CD1c-positive myeloid dendritic cell (primary cell): ENCODE measurements around the gene ASMT.
"Not testable (repeated sequence)": the region's sequence is repeated elsewhere in the genome, so short reads cannot be mapped to it uniquely, and the experiment has no call there.

Source experiments
- DNase-seq: peaks from one replicate; pipeline ENCODE4 v3.0.0-alpha.2; 2016; ENCODE audit errors: extremely low spot score

The ASMT gene

DNA sequence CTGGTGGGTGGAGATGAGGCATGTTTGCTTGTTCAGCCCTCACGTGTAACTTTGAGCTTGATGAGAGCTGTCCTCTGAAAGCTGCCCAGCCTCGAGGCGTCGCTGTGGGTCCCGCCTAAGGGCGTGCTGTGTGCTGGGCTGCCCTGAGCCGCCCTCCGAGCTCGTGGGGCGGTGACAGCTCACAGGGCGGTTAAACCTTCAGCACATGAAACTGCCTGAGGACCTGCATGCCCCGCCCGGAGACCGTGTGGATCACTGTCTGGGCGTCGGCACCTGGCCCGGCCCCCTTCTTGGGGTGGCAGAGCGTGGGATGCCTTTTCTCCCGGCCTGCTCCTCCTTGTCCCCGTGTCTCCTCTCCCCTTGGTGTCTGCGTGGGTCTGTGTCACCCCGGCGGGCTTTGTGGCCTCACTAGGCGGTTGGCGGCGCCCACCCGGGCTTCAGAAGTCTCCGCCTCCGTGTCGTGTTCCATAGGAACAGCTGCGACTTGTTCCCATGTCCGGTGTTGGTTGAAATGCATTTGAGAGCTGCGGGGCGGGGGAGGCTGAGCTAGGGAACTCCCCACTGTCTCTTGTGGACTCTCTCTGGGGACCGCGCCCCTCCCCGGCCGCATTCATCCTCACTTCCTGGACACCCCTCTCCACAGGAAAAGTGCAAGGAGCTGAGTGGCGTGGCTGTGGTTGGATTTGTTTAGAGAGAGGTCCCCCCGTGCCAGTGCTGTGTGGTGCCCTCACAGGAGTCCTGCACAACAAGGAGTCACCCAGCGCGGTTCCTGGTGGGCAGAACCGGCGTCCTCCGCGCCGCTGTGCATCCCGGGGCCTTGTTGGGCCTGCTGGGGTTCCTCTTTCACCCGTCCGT lies 16.6 kb upstream of the ASMT start:
- DNase-seq = no peak

DNA sequence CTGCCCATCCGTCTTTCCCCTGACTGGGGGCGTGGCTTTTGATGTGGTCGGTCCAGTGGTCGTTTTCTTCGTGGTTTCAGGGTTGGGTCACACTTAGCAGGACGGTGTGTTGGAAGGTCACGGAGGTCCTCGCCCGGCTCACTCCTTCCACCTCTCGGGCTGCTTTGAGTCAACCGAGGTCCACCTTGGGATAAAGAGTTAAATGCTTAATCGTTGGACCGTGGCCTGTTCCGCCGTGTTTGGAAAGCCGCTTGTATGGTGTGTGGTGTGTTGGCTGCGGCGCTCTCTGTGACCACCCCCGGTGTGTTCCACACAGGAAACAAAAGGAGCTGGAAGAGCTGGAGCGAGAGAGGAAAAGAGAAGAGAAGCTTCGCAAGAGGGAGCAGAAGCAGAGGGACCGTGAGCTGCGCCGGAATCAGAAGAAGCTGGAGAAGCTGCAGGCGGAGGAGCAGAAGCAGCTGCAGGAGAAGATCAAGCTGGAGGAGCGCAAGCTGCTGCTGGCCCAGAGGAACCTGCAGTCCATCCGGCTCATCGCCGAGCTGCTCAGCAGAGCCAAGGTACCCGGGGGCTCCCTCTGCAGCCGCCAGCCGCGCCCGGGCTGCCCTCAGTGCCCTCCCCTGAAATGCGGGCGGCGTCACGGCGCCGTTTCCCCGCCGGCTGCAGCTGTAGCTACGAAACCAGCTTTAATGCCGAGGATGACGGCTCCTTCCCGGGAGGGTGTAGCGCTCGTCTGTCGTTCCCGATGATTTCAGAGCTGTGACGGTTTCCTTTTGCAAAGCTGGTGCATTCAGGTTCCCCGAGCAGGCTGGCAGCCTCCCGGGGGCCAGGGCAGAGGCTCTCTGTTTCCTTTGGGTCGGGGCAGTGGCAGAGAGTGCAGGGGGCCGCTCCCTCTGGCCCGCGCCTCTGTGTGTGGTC lies 15.7 kb upstream of the ASMT start:
- DNase-seq = no peak

- DNase-seq = no peak
Observed at GRCh38 chrX:1599791-1600405, 15.0 kb upstream of the ASMT start.

DNA sequence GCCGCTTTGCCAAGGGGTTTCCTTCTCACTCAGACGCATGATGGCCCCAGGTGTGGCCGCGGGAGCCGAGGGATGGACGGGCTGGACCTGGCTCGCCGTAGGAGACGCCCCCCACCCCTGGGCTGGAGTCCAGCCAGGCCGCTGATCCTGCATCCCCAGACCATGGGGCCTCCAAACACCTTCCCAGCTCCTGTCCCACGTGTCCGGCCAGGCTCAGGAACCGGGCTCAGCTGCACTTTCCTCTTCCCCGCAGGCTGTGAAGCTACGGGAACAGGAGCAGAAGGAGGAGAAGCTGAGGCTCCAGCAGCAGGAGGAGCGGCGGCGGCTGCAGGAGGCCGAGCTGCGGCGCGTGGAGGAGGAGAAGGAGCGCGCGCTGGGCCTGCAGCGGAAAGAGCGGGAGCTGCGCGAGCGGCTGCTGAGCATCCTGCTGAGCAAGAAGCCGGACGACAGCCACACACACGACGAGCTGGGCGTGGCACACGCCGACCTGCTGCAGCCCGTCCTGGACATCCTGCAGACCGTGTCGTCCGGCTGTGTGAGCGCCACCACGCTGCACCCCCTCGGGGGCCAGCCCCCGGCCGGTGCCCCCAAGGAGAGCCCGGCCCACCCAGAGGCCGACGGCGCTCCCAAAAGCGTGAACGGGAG lies 14.3 kb upstream of the ASMT start:
- DNase-seq = no peak

DNA sequence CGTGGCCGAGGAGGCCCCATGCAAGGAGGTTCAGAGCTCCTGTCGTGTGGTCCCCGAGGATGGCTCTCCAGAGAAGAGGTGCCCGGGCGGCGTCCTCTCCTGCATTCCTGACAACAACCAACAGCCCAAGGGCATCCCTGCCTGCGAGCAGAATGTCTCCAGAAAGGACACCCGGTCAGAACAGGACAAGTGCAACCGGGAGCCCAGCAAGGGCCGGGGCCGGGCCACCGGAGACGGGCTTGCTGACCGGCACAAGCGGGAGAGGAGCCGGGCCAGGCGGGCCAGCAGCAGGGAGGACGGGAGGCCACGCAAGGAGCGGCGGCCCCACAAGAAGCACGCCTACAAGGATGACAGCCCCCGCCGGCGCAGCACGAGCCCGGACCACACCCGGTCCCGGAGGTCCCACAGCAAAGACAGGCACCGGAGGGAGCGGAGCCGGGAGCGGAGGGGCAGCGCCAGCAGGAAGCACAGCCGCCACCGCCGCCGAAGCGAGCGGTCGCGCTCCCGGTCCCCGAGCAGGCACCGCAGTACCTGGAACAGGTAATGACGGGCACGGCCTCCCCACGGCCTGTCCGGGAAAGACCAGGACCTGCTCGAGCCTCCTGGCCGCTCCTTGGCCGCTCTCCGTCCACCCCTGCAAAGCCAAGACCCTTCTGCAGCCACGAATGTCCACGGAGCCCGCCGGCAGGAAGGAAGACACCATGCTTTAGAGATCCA lies 13.7 kb upstream of the ASMT start:
- no peak for DNase-seq

DNA sequence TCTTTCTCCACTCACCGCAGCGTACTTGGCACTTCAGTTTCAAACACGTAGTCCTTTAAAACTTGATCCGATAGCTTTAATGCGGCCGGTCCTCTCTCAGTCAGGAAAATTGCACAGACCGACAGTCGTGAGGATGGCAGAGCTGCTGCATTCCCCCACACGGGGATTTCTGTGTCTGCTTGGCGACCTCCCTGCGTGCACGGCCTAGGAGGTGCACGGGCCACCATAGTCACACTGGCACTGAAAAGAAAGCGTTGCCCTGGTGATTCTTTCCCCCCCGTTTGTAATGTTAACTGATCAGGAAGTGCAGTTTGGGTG lies 13.1 kb upstream of the ASMT start:
- no peak for DNase-seq

DNA sequence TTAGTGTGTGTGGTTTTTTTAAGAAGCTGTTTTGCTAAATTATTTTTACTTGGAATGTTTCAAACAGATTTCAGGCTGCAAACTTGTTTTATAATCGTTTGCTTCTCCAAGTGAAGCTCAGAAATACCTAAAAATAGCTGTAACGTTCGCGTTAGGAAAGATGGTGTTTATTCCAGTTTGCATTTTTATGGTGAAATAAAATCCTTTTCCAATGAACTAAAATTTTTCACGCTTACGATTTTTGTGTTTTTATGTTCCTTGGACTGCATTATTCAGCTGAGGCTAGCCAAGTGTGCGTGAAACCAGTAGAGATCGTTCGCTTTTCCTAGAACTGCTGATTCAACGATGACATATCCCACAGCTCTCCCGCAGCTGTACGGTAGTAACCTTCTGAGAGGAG lies 12.6 kb upstream of the ASMT start:
- DNase-seq = no peak

DNA sequence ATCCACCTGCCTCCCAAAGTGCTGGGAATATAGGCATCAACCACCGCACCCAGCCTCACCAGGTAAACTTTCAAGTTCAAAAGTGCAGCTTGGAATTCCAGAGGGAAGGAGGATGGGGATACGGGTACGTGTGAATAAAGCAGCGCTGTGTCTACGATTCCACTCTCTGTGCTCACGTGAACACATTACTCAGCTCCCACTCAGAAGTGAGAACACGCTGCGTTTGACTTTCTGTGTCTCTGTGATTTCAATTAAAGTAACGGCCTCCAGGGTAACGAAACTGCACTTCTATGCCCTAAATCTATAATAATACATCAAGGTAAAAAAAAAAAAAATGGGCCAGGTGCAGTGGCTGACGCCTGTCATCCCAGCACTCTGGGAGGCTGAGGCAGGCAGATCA lies 8.4 kb upstream of the ASMT start:
- DNase-seq = no peak

DNA sequence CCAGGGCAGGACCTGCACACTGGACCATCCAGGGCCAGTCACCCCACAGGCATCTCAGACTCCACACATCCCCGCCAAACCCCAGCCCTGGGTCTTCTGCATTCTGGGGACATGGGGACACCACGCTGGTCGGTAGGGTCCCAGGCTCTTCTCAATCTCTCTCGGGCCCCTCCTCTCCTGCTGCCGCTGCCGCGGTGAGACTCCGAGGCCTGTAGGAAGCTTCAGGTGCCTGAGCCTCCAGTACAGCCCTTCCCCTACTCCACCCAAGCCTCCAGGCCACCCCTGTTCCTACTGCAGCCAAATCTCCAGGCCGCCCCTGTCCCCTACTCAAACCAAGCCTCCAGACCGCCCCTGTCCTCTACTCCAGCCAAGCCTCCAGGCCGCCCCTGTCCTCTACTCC lies 5.5 kb upstream of the ASMT start:
- DNase-seq = no peak

GRCh38 chrX:1609762-1610161 lies 5.1 kb upstream of the ASMT start:
- no peak for DNase-seq

DNA sequence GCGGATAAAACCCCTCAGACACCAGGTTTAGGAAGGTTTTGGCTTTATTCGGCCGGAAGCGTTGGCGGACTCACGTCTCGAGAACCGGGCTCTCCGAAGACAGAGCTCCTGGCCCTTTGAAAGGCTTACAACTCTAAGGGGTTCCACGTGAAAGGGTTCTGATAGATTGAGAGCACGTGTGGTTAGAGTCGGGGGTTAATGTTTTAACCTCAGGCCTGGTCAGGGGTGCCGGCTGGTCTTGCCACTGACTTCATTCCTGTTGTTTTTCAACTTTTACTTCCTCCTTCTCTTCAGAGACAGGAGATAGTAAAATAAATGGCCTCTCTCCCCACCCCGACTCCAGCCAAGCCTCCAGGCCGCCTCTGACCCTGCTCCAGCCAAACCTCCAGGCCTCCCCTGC lies 4.7 kb upstream of the ASMT start:
- no peak for DNase-seq

- no peak for DNase-seq
Observed at GRCh38 chrX:1610736-1611135, 4.1 kb upstream of the ASMT start.

DNA sequence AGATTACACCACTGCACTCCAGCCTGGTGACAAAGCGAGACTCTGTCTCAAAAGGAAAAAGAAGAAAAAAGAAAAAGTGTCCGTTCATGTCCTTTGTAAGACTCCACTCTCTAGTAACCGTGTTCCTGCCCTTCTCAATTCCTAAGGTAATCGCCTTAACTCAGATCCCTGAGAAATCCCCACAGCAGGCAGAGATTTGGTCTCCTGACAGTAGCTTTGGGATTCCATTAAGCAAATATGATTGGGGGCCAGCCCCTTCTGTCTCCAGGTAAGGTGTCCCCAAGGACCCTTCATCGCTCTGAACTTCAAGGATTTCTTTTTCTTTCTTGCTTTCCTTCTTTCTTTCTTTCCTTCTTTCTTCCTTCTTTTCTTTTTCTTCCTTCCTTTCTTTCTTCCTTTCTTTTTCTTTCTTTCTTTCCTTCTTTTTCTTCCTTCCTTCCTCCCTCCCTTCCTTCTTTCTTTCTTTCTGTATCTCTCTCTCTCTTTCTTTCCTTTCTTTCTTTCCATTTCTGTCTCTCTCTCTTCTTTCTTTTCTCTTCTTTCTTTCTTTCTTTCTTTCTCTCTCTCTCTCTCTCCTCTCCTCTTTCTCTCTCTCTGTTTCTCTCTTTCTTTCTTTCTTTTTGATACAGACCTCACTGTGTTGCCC lies 2.1 kb upstream of the ASMT start:
- DNase-seq = no peak

- DNase-seq = no peak
Observed at GRCh38 chrX:1618689-1619088, 3.8 kb downstream of the ASMT start.

DNA sequence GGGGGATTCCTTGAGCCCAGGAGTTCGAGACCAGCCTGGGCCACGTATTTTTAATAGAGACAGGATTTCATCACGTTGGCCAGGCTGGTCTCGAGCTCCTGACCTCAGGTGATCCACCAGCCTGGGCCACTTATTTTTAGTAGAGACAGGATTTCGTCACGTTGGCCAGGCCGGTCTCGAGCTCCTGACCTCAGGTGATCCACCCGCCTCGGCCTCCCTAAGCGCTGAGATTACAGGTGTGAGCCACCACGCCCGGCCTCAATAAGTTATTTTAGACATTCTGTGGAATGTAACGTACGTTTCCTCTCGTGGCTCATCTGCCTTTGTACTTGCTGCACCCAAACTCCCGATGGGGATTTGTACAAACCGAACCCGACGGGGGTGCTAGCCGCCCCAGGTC lies 8.8 kb downstream of the ASMT start:
- no peak for DNase-seq

- DNase-seq = not testable (repeated sequence)
Observed at GRCh38 chrX:1624158-1624860, 9.4 kb downstream of the ASMT start.

DNA sequence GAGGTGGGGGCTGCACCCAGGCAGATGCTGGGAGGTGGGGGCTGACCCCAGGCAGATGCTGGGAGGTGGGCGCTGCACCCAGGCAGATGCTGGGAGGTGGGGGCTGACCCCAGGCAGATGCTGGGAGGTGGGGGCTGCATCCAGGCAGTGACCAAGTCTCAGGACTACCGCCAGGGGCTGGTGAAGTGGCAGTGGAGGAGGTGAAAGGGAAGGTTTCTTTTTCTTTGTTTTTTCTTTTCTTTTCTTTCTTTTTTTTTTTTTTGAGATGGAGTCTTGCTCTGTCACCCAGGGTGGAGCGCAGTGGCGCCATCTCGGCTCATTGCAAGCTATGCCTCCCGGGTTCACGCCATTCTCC lies 10.0 kb downstream of the ASMT start:
- DNase-seq = not testable (repeated sequence)

DNA sequence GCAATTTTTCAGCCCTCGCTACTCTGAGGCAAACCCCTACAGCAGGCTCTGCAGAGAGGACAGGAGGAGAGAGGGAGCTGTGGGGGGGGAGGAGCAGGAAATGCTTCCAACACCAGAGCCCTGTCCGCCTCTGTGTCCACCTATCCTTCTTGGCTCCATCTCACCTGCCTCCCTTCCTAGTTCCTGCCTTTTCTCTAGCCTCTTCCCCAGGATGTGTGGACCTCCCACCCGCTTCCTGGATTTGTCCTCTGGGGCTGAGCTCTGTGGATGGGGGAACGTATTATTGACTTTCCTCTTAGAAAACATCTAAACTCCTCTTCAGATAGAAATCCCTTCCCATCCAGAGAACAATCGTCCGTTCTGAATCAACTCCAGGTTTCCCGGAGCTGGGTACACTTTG lies 14.4 kb downstream of the ASMT start:
- no peak for DNase-seq

- DNase-seq = no peak
Observed at GRCh38 chrX:1646009-1646408, 31.1 kb downstream of the ASMT start.

- no peak for DNase-seq
Observed at GRCh38 chrX:1649621-1650020, 34.8 kb downstream of the ASMT start.
